ENCODE results near the gene PCSK5. TPM values are rescaled to one million over a fixed set of nuclear protein-coding genes. Genes with fewer than 3 reads are reported as not detected.
"Not testable (repeated sequence)": the region's sequence is repeated elsewhere in the genome, so short reads cannot be mapped to it uniquely, and the experiment has no call there.

PCSK5 gene
- total RNA-seq = 14.3 TPM

GRCh38 chr9:75890472-75891276 is at the start of gene PCSK5:
Gene PCSK5 (plus strand): TSS chr9:75890673. CDS start chr9:75891182, 509 bp downstream.
- Histone ChIP-seq H3K27me3 (ENCODE audit: insufficient read depth, low read length) (peaks cover 20% of the 10 kb centered on the region), H3K4me1 (ENCODE audit: insufficient read depth, low read length) (peaks cover 28% of the 10 kb centered on the region), H3K9me3 (ENCODE audit: low read depth, low read length) (no peaks in the 10 kb centered on the region), H3K4me3 (ENCODE audit: low read length) (peak within 1 kb of the TSS; percentile 59)

- no peak overlapping the region for H3K4me3 ChIP-seq (ENCODE audit: low read length)
- no peaks in the 10 kb centered on the region for H3K9me3 ChIP-seq (ENCODE audit: low read depth, low read length)
- H3K4me1 ChIP-seq (ENCODE audit: insufficient read depth, low read length) = no peaks in the 10 kb centered on the region
- no peaks in the 10 kb centered on the region for H3K27me3 ChIP-seq (ENCODE audit: insufficient read depth, low read length)
Observed at GRCh38 chr9:75844321-75844720, 46.2 kb upstream of the PCSK5 start.

- Histone ChIP-seq H3K9me3 (ENCODE audit: low read depth, low read length) (no peaks in the 10 kb centered on the region), H3K4me1 (ENCODE audit: insufficient read depth, low read length) (no peaks in the 10 kb centered on the region), H3K4me3 (ENCODE audit: low read length) (no peak overlapping the region)
Observed at GRCh38 chr9:75845806-75846205, 44.7 kb upstream of the PCSK5 start.

GRCh38 chr9:75847085-75847484 is 43.4 kb upstream of the PCSK5 start:
- Histone ChIP-seq H3K4me1 (ENCODE audit: insufficient read depth, low read length) (no peaks in the 10 kb centered on the region), H3K9me3 (ENCODE audit: low read depth, low read length) (no peaks in the 10 kb centered on the region), H3K4me3 (ENCODE audit: low read length) (no peak overlapping the region)

More at GRCh38 chr9:75845806-75846205, 44.7 kb upstream of the PCSK5 start:
- H3K27me3 ChIP-seq (ENCODE audit: insufficient read depth, low read length) = no peaks in the 10 kb centered on the region

GRCh38 chr9:75850459-75851200 is 39.8 kb upstream of the PCSK5 start:
- Histone ChIP-seq H3K27me3 (ENCODE audit: insufficient read depth, low read length) (no peaks in the 10 kb centered on the region), H3K9me3 (ENCODE audit: low read depth, low read length) (no peaks in the 10 kb centered on the region), H3K4me1 (ENCODE audit: insufficient read depth, low read length) (no peaks in the 10 kb centered on the region), H3K4me3 (ENCODE audit: low read length) (no peak overlapping the region)

More at GRCh38 chr9:75847085-75847484, 43.4 kb upstream of the PCSK5 start:
- H3K27me3 ChIP-seq (ENCODE audit: insufficient read depth, low read length) = no peaks in the 10 kb centered on the region

- no peaks in the 10 kb centered on the region for H3K4me1 ChIP-seq (ENCODE audit: insufficient read depth, low read length)
- H3K27me3 ChIP-seq (ENCODE audit: insufficient read depth, low read length) = no peaks in the 10 kb centered on the region
- no peak overlapping the region for H3K4me3 ChIP-seq (ENCODE audit: low read length)
- H3K9me3 ChIP-seq (ENCODE audit: low read depth, low read length) = no peaks in the 10 kb centered on the region
Observed at GRCh38 chr9:75851917-75852316, 38.6 kb upstream of the PCSK5 start.

- H3K4me3 ChIP-seq (ENCODE audit: low read length) = no peak overlapping the region
- no peaks in the 10 kb centered on the region for H3K9me3 ChIP-seq (ENCODE audit: low read depth, low read length)
- H3K27me3 ChIP-seq (ENCODE audit: insufficient read depth, low read length) = no peaks in the 10 kb centered on the region
- no peaks in the 10 kb centered on the region for H3K4me1 ChIP-seq (ENCODE audit: insufficient read depth, low read length)
Observed at GRCh38 chr9:75852746-75853145, 37.7 kb upstream of the PCSK5 start.

GRCh38 chr9:75855509-75855908 is 35.0 kb upstream of the PCSK5 start:
- no peaks in the 10 kb centered on the region for H3K9me3 ChIP-seq (ENCODE audit: low read depth, low read length)
- no peaks in the 10 kb centered on the region for H3K4me1 ChIP-seq (ENCODE audit: insufficient read depth, low read length)
- no peak overlapping the region for H3K4me3 ChIP-seq (ENCODE audit: low read length)
- no peaks in the 10 kb centered on the region for H3K27me3 ChIP-seq (ENCODE audit: insufficient read depth, low read length)

GRCh38 chr9:75858497-75859092 is 31.9 kb upstream of the PCSK5 start:
- Histone ChIP-seq H3K27me3 (ENCODE audit: insufficient read depth, low read length) (no peaks in the 10 kb centered on the region), H3K4me3 (ENCODE audit: low read length) (no peak overlapping the region), H3K9me3 (ENCODE audit: low read depth, low read length) (no peaks in the 10 kb centered on the region), H3K4me1 (ENCODE audit: insufficient read depth, low read length) (no peaks in the 10 kb centered on the region)

GRCh38 chr9:75864266-75864665 is 26.2 kb upstream of the PCSK5 start:
- H3K27me3 ChIP-seq (ENCODE audit: insufficient read depth, low read length) = no peaks in the 10 kb centered on the region
- peaks cover 10% of the 10 kb centered on the region for H3K4me1 ChIP-seq (ENCODE audit: insufficient read depth, low read length)
- H3K9me3 ChIP-seq (ENCODE audit: low read depth, low read length) = no peaks in the 10 kb centered on the region
- no peak overlapping the region for H3K4me3 ChIP-seq (ENCODE audit: low read length)

- no peaks in the 10 kb centered on the region for H3K9me3 ChIP-seq (ENCODE audit: low read depth, low read length)
- no peaks in the 10 kb centered on the region for H3K27me3 ChIP-seq (ENCODE audit: insufficient read depth, low read length)
- no peak overlapping the region for H3K4me3 ChIP-seq (ENCODE audit: low read length)
- peaks cover 21% of the 10 kb centered on the region for H3K4me1 ChIP-seq (ENCODE audit: insufficient read depth, low read length)
Observed at GRCh38 chr9:75866273-75866871, 24.1 kb upstream of the PCSK5 start.

- peaks cover 30% of the 10 kb centered on the region for H3K4me1 ChIP-seq (ENCODE audit: insufficient read depth, low read length)
- not testable (repeated sequence) for H3K9me3 ChIP-seq (ENCODE audit: low read depth, low read length); H3K4me3 ChIP-seq (ENCODE audit: low read length); H3K27me3 ChIP-seq (ENCODE audit: insufficient read depth, low read length)
Observed at GRCh38 chr9:75868526-75868925, 21.9 kb upstream of the PCSK5 start.

- no peaks in the 10 kb centered on the region for H3K27me3 ChIP-seq (ENCODE audit: insufficient read depth, low read length)
- no peaks in the 10 kb centered on the region for H3K9me3 ChIP-seq (ENCODE audit: low read depth, low read length)
- no peak overlapping the region for H3K4me3 ChIP-seq (ENCODE audit: low read length)
- peaks cover 37% of the 10 kb centered on the region for H3K4me1 ChIP-seq (ENCODE audit: insufficient read depth, low read length)
Observed at GRCh38 chr9:75869236-75869635, 21.2 kb upstream of the PCSK5 start.

- Histone ChIP-seq H3K4me1 (ENCODE audit: insufficient read depth, low read length) (peaks cover 37% of the 10 kb centered on the region), H3K4me3 (ENCODE audit: low read length) (no peak overlapping the region), H3K27me3 (ENCODE audit: insufficient read depth, low read length) (no peaks in the 10 kb centered on the region), H3K9me3 (ENCODE audit: low read depth, low read length) (no peaks in the 10 kb centered on the region)
Observed at GRCh38 chr9:75870450-75870849, 20.0 kb upstream of the PCSK5 start.

- H3K27me3 ChIP-seq (ENCODE audit: insufficient read depth, low read length) = no peaks in the 10 kb centered on the region
- peaks cover 37% of the 10 kb centered on the region for H3K4me1 ChIP-seq (ENCODE audit: insufficient read depth, low read length)
- no peak overlapping the region for H3K4me3 ChIP-seq (ENCODE audit: low read length)
- H3K9me3 ChIP-seq (ENCODE audit: low read depth, low read length) = no peaks in the 10 kb centered on the region
Observed at GRCh38 chr9:75871624-75872023, 18.8 kb upstream of the PCSK5 start.
